PFSK-1 (cell line): ENCODE measurements around the gene MAGI2.

Experiments used
- FOXP2 ChIP-seq: optimal IDR thresholded peaks from 2 replicates; pipeline ENCODE3; 2011; ENCODE audit warnings: borderline replicate concordance, control low read depth, inconsistent platforms; ENCODE audit not compliant: insufficient read depth; ENCODE audit errors: extremely low read length, extremely low read depth
- POLR2AphosphoS5 ChIP-seq: IDR thresholded peaks from 2 replicates; pipeline ENCODE4 v1.6.1; 2012; ENCODE audit warnings: low read depth, mild to moderate bottlenecking, control low read depth, low read length, moderate library complexity
- SIN3A ChIP-seq: IDR thresholded peaks from 2 replicates; pipeline ENCODE4 v1.6.1; 2012; ENCODE audit warnings: mild to moderate bottlenecking, low read length, moderate library complexity, borderline replicate concordance; ENCODE audit not compliant: insufficient read depth
- TAF1 ChIP-seq: IDR thresholded peaks from 2 replicates; pipeline ENCODE4 v1.6.1; 2012; ENCODE audit warnings: low read length, control low read depth, borderline replicate concordance; ENCODE audit not compliant: insufficient read depth
- TF ChIP-seq, protein P1 (sequence below), 2 experiments: IDR thresholded peaks; 2 replicates each; pipeline versions ENCODE4 v1.6.1 to v1.8.0; 2011 to 2012; ENCODE audit warnings: low read depth in 2 of 2, low read length in 2 of 2, control low read depth in 1 of 2, inconsistent platforms in 1 of 2, mild to moderate bottlenecking in 1 of 2, moderate library complexity in 1 of 2; ENCODE audit not compliant: insufficient read depth in 1 of 2

MAGI2 gene

DNA sequence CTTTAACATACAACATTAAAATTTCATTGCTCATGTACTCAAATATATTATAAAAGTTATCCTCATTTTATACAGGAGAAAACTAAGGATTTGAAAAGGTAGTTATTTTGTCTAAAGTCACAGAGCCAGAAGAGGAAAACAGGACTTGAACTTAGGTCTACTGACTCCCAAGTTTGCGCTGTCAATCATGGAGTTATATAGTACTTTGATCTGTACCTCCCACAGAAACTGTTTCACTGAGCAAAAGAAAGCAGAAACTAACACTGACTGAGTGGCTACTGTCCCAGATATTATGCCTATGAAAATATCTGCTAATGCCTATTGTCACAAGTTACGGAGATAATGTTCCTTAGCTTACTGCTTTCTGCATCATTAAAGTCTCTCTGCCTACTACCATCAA is 329.1 kb downstream of the MAGI2 start:
- TF ChIP-seq POLR2AphosphoS5 (no peak), FOXP2 (no peak), SIN3A (no peak), TAF1 (no peak)
- TF ChIP-seq, protein P1, sequence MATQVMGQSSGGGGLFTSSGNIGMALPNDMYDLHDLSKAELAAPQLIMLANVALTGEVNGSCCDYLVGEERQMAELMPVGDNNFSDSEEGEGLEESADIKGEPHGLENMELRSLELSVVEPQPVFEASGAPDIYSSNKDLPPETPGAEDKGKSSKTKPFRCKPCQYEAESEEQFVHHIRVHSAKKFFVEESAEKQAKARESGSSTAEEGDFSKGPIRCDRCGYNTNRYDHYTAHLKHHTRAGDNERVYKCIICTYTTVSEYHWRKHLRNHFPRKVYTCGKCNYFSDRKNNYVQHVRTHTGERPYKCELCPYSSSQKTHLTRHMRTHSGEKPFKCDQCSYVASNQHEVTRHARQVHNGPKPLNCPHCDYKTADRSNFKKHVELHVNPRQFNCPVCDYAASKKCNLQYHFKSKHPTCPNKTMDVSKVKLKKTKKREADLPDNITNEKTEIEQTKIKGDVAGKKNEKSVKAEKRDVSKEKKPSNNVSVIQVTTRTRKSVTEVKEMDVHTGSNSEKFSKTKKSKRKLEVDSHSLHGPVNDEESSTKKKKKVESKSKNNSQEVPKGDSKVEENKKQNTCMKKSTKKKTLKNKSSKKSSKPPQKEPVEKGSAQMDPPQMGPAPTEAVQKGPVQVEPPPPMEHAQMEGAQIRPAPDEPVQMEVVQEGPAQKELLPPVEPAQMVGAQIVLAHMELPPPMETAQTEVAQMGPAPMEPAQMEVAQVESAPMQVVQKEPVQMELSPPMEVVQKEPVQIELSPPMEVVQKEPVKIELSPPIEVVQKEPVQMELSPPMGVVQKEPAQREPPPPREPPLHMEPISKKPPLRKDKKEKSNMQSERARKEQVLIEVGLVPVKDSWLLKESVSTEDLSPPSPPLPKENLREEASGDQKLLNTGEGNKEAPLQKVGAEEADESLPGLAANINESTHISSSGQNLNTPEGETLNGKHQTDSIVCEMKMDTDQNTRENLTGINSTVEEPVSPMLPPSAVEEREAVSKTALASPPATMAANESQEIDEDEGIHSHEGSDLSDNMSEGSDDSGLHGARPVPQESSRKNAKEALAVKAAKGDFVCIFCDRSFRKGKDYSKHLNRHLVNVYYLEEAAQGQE (IDR thresholded peaks at IDR 0.05; ENCODE audit: insufficient read depth in 1 of 2, low read depth in 2 of 2, low read length in 2 of 2): no peak

DNA sequence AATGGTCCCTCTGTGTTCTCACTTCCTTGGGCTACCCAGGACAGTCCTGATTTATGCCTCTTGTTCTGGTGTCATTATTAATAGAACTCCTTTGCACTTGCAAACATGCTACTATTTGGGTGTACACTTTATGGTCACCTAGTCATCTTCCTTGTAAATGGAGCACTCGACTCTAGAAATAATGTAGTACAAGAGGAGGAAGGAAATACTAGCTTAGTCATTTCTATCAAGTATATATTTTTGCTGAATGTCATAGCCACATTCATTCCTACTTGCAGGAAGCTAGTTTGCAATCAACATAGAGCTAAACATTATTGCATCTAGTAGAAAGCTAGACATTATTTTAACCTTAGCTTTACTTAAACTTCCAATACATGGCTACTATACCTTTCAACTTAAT is 335.3 kb downstream of the MAGI2 start:
- no peak for TF ChIP-seq POLR2AphosphoS5
- TF ChIP-seq TAF1: no peak
- TF ChIP-seq, protein P1 (IDR thresholded peaks at IDR 0.05; ENCODE audit: insufficient read depth in 1 of 2, low read depth in 2 of 2, low read length in 2 of 2): no peak
- no peak for TF ChIP-seq SIN3A
- TF ChIP-seq FOXP2: no peak

DNA sequence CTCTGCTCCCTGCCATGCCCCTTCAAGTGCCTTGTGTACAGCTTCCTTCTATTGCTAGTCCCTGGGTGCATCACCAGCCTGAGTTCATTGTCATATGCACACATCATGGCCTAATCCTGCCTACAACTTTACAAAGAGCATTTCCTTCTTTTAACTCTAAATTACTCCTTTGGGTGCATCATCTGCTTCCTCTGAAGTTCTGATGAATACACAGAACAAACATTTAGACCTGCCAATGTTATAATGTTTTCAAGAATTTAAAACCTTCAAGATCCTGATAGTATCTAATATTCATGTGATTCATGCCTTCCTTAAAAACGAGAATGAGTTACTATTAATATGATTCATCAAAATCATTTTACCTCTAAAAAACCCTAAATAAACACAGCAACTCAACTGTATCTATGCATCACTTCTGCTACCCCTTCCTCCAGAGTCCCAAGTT is 357.1 kb downstream of the MAGI2 start:
- no peak for TF ChIP-seq POLR2AphosphoS5
- TF ChIP-seq FOXP2: no peak
- no peak for TF ChIP-seq TAF1
- TF ChIP-seq, protein P1 (IDR thresholded peaks at IDR 0.05; ENCODE audit: insufficient read depth in 1 of 2, low read depth in 2 of 2, low read length in 2 of 2): no peak
- no peak for TF ChIP-seq SIN3A

DNA sequence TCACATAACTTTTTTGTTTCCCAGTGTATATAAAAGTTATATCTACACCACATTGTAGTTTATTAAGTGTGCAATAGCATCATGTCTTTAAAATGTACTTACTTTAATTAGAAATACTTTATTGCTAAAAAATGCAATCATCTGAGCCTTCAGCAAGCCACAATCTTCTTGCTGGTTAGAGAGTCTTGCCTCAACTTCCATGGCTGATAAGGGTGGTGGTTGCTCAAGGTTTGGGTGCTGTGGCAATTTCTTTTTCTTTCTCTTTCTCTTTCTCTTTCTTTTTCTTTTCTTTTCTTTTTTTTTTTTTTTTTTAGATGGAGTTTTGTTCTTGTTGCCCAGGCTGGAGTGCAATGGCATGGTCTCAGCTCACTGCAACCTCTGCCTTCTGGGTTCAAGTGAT is 360.0 kb downstream of the MAGI2 start:
- TF ChIP-seq TAF1: no peak

DNA sequence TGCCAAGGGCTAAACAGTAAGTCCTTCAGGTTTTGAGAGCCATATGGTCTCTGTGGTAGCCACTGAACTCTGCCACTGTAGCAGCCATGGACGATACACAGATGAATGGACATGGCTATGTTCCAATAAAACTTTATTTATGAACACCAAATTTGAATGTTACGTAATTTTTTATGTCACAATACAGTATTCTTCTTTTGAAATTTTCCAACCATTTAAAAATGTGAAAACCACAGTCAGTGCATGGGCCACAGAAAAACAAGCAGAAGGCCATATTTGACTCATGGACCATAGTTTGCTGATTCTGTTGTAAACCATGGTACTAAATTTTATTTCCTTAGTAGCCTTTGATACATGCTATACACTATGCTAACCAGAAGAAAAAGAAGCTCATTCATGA is 361.8 kb downstream of the MAGI2 start:
- TF ChIP-seq, protein P1 (IDR thresholded peaks at IDR 0.05; ENCODE audit: insufficient read depth in 1 of 2, low read depth in 2 of 2, low read length in 2 of 2): no peak
- no peak for TF ChIP-seq FOXP2
- TF ChIP-seq TAF1: no peak
- TF ChIP-seq POLR2AphosphoS5: no peak
- TF ChIP-seq SIN3A: no peak
